ENCODE data around the gene ANK3.
A peak's percentile ranks its signal among the peaks of the same experiment; 100 is the strongest.
"Not testable (repeated sequence)": the region's sequence is repeated elsewhere in the genome, so short reads cannot be mapped to it uniquely, and the experiment has no call there.

Gene ANK3

GRCh38 chr10:60093317-60093716 lies 296.4 kb downstream of the ANK3 start:
- no peak for DNase-seq (ENCODE audit: low read depth in 3 of 3)

DNA sequence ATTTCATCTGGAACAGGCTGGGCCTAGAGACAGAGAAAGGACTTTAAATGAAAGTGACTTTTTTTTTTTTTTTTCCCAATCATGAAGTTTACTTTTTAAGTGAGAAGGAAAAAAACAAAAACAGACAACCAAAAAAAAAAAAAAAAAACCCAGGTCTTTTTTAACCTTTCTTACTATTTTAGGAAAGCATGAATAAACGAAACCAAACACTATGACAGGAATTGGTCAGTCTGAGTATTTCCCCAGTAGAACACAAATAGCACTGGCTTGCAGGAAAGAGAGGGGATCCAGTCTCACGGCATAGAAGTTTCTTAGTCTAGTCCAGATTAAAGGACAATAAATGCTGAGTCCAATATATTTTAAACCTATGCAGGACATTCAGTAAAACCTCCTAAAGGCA lies 302.8 kb downstream of the ANK3 start:
- no peak for DNase-seq (ENCODE audit: low read depth in 3 of 3)

DNA sequence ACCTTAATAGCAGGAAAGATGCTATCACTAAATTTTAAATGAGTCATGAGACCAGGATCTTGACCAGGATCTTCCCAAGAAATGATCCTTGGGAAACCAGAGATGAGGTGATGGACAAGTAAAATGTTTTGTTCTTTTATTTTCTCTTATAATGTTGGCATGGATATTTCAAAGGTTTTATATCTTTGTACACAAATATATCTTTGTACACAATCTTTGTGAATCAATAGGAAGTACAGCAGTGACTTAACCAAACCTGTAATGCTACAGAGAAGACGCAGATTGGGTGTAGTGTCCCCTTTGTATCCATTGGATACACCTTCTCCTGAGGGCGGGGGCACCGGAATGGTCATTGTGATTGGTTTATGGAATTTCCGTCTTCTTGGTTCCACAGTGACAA lies 303.3 kb downstream of the ANK3 start:
- DNase-seq (ENCODE audit: low read depth in 3 of 3), result no peak

DNA sequence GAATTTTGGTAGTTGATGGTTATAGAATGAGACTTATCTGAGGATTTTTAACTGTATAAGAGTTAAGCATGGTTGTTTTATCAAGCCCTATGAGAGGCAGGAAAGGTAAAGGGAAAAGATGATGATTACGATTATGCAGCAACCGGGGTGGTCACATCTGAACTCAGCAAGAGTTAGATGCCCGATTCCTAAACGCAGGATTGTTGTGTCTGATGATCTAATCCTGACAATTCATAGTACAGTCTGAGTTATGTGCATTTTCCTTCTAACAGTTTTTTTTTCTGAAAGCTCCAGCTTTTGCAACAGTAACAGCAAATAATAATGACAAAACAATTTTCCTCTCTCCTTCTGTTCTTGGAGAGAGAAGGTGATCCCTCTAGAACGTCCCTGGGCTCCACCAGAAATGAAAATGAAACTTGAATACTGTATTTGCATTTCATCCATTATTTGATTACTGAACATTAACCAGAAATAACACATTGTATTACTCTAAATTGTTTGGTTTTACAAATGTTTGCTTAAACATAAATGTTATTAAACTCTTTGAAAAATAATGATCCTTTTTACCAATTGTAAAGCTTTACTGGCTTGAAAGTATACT lies 306.8 kb downstream of the ANK3 start:
- no peak for DNase-seq (ENCODE audit: low read depth in 3 of 3)

DNA sequence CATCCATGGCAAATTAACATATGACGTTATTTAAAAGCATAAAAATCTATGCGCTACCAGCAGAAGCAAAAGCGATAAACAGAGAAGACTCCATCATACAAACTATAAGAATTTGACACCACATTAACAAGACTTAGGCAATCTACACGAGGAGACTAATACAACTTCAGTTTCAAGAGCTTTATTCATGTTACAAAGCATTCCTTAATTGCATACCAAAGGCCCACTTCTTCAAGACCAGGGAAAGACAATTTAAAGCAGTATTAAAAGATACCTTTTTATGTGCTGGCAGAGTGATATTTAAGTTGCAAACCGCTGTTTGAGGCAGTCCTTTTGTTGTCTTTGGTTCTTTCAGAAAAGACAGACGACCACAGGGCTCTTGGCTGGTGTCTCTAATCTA lies 307.3 kb downstream of the ANK3 start:
- no peak for DNase-seq (ENCODE audit: low read depth in 3 of 3)

- DNase-seq (ENCODE audit: low read depth in 3 of 3), result no peak
Measured at GRCh38 chr10:60073781-60074656, 315.7 kb downstream of the ANK3 start.

- no peak for DNase-seq (ENCODE audit: low read depth in 3 of 3)
Measured at GRCh38 chr10:60073397-60073780, 316.3 kb downstream of the ANK3 start.

GRCh38 chr10:60069311-60069710 lies 320.4 kb downstream of the ANK3 start:
- DNase-seq (ENCODE audit: low read depth in 3 of 3), result no peak

- DNase-seq (ENCODE audit: low read depth in 3 of 3), result no peak
Measured at GRCh38 chr10:60050366-60050765, 339.3 kb downstream of the ANK3 start.

- no peak for DNase-seq (ENCODE audit: low read depth in 3 of 3)
Measured at GRCh38 chr10:60048091-60048501, 341.6 kb downstream of the ANK3 start.

GRCh38 chr10:60045571-60045970 lies 344.1 kb downstream of the ANK3 start:
- DNase-seq (ENCODE audit: low read depth in 3 of 3), result no peak

- no peak for DNase-seq (ENCODE audit: low read depth in 3 of 3)
Measured at GRCh38 chr10:60044971-60045370, 344.7 kb downstream of the ANK3 start.

DNA sequence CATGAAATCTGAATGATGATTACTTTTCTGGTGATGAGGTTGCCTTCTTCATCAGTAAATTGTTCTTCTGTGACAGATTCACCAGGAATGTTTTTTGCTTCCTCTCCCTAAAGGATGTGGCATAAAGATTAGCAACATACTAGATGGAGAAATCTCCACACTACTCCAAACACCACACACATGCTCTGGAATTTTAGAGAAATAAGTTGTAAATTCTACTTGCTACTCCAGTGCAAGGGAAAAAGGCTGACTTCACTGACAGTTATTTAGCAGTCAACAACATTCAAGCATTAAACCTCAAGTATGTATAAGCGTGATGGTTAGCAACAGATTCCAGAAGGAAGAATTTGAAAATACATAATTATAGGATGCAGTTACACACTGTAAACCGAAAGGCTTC lies 345.4 kb downstream of the ANK3 start:
- no peak for DNase-seq (ENCODE audit: low read depth in 3 of 3)

DNA sequence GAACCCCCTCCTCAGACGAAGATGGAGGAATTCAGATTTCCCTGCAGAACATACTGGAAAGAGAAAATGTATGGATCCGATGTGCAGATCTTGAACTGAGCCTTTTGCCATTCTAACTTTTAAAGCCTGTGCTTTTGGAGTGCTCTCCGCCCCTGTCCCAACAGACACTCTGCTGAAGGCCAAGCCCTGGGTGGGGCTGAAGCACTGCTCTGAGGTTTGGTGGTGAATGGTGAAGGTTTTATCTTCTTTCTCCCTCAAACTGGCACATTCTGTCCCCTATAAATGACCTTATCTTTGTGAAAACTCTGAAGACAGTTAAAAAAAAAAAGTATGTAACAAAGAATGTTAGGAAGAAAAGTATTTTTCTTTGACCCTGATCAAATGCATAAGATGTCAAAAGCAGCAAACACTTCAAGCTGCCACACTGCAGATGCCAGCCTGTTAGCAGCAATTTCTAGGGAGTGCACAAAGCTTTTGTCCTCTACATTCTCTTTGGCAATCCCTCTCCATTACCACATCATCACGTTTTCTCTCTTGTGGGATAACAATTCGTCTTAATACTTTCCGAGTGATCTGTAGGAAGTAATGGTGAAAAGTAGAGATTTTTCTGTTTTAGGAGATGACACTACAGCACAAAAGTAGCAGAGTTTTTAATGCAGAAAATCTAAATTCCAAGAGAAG lies 346.0 kb downstream of the ANK3 start:
- DNase-seq (ENCODE audit: low read depth in 3 of 3), result no peak

GRCh38 chr10:60042914-60043313 lies 346.8 kb downstream of the ANK3 start:
- DNase-seq (ENCODE audit: low read depth in 3 of 3), result no peak

DNA sequence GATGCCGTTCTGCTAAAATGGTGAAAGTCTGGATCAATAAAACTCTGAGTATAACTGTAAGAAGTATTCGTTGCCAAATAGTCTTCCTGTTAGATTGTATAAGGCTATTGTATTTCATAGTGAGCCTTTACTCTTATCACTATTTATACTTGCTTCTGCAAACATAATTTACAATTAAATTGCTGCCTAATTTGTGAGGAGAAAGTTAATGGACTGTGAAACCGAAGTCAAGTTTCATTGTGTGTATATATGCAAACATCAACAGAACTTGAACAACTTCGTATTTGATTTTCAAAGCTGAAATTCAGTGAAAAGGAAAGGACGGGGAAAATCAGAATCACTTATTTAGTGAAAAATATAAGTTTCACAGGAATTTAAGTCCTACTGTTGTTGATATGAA lies 347.4 kb downstream of the ANK3 start:
- no peak for DNase-seq (ENCODE audit: low read depth in 3 of 3)

DNA sequence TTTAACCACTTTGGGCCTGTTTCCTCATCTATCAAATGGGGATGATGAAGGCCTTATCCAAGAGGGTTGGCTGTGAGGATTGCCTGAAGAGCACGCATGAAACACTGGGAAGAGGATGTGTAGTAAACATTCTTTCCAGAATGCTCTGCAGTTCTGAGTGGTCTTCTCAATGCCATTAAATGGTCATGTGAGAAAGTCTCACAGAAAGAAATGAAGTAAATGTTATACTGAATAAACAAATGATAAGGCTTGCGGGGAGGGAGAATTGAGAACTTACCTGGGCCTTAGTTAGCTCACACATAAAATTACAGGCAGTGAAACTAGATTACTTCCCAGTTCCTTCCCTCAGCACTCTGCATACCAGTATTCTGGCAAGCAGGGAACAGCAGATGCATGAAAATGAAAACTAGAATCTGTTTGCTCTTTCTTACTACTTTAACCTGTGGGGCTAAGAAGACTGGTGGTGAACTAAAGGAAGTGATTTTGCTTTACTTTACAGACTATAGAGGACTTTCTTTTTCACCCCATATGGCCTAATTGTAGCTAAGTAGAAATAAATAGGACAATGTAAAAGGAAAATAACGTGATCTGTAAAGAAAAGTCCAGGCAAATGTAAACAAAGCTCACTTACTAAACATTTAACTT lies 348.1 kb downstream of the ANK3 start:
- no peak for DNase-seq (ENCODE audit: low read depth in 3 of 3)

DNA sequence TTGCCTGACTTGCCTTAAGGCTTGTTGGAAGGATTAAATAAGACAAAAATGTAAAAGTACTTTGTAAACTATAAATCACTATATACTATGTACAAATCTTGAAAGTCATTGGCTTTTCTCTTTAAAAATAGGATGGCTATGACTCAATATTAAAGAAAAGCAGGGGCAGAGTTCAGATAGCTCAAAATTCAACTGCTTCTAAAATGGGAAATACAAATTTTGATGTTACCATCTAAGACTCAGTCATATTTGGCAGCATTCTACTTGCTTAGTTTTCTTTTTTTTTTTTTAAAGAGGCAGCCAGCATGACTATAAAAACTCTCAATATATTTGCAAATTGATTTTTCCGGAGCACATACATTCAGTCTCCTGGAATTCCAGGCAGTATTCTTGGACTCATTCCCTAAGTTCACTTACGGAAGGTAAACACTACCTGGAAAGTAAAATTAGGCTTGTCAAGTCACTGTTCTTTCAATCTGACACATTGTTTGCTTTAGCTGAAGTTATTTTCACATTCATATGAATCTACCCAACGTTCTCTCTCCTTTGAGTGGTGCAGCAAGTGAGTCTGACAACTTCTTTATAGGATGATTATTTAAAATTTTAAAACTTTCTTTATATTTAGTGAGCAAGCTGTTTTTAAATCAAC lies 349.5 kb downstream of the ANK3 start:
- DNase-seq (ENCODE audit: low read depth in 3 of 3), result no peak

DNA sequence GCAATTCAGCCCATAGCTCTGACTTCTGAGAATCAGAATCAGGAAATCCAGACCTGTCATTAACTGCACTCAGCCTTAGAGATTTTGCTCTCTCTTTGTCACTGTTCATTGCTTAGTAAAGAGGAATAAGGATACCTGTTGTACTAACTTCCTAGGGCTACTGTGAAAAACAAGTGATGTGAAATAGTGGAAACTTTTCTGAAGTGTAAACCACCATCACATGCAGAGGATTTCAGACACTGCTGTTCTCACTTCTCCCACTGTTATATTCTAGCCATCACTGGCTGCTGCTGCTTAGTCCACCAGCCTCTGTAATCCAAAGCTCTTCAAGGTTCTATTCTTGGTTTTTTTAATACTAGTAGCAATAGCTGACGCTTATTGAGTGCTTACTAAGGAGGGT lies 353.7 kb downstream of the ANK3 start:
- DNase-seq (ENCODE audit: low read depth in 3 of 3), result no peak

DNA sequence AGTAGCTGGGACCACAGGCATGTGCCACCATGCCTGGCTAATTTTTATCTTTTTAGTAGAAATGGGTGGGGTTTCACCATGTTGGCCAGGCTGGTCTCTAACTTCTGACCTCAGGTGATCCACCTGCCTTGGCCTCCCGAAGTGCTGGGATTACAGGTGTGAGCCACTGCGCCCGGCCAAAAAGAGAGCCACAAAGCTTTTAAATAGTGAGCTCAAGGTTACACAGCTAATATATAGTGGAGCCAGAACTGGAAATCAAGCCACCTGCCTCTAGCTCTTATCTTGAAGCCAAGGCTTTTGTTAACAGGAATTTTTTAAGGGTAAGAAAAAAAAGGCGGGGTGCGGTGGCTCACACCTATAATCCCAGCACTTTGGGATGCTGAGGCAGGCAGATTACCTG lies 354.3 kb downstream of the ANK3 start:
- not testable (repeated sequence) for DNase-seq (ENCODE audit: low read depth in 3 of 3)

DNA sequence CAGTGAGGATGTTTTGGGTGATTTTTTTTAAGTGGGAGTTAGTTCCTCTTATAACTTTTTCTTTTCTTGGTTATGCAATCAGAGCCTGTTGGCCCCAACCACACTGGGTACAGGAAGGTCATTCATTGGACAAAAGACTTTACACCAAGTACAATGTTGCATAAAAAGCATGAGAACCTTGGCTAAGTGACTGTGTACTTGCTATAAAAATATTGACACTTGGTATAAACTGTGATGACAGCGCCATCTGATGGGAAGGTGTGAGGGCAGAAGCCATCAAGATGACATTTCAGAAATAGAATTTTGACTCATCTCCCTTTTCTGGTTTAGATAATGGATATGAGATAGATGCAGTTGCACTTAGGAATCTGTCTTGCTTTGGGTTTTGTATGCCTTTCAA lies 357.0 kb downstream of the ANK3 start:
- DNase-seq (ENCODE audit: low read depth in 3 of 3), result peak; percentile 11 to 36 (median 25)

- no peak for DNase-seq (ENCODE audit: low read depth in 3 of 3)
Measured at GRCh38 chr10:60031664-60032063, 358.0 kb downstream of the ANK3 start.
